HG03520 (cell line): ENCODE results near the gene MMP21.

Experiments
- ATAC-seq: cut with Tn5 transposase; IDR thresholded peaks from one replicate; pipeline ENCODE4 v1.9.1; 2021; ENCODE audit warnings: mild to moderate bottlenecking, moderate library complexity; ENCODE audit not compliant: unreplicated experiment

MMP21 gene, protein sequence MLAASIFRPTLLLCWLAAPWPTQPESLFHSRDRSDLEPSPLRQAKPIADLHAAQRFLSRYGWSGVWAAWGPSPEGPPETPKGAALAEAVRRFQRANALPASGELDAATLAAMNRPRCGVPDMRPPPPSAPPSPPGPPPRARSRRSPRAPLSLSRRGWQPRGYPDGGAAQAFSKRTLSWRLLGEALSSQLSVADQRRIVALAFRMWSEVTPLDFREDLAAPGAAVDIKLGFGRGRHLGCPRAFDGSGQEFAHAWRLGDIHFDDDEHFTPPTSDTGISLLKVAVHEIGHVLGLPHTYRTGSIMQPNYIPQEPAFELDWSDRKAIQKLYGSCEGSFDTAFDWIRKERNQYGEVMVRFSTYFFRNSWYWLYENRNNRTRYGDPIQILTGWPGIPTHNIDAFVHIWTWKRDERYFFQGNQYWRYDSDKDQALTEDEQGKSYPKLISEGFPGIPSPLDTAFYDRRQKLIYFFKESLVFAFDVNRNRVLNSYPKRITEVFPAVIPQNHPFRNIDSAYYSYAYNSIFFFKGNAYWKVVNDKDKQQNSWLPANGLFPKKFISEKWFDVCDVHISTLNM

DNA sequence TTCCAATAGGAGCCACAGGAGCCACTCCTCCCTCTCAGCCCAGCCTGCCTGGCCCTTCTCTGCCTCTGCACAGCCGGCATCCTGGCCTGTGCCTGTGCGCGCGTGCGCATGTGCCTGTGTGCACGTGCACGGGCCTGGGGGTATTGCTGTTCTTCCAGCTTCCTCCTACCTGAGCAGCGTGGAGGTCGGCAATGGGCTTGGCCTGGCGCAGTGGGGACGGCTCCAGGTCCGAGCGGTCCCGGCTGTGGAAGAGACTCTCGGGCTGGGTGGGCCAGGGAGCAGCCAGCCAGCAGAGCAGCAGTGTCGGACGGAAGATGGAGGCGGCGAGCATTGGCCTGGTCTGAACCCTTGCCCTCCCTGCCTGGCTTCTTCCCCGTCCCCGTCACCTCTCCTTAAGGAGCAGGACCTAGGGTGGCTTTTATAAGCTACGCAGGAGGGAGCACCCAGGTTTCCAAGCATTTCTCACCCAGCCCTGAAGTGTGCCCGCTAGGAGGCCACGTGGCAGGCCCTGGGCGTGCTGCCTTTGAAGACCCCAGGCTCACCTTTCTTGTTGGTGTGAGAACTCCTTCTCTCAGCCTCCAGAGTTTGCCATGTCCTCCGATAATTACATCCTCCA lies at the start of gene MMP21:
TSS of gene MMP21 (minus strand) at position 331 of the 616 bp plus-strand sequence. CDS start at position 331, 0 bp downstream.
- ATAC-seq: no peak

DNA sequence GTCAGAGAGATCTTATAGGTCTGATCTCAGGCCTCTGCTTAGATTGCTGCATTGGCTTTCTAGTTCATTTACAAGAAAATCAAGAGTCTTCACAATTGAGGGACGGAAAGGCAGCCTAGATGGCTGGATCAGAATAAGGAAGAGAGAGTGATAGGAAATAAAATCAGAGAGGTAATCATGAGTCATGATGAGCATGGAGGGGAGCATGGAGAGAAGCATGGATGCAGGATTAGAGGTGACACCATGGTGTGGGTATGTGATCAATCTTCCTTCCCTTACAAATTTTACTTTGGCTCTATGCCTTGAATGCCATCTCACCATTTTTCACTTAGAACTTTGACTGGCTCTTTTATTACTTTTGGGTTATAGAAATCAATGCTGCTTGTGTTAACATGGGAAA lies 49.1 kb upstream of the MMP21 start:
- ATAC-seq: no peak

GRCh38 chr10:125823663-125824251 lies 48.1 kb upstream of the MMP21 start:
- ATAC-seq: no peak

- ATAC-seq: peak; percentile 72
These were observed 47.4 kb upstream of the MMP21 start, which contains the start of the genes BCCIP and UROS for GRCh38 chr10:125822878-125823662. Gene BCCIP (plus strand): TSS chr10:125823546. CDS start chr10:125823558, 12 bp downstream. Gene UROS (minus strand): TSS chr10:125823258. CDS start chr10:125816499, 6,759 bp downstream.

GRCh38 chr10:125820701-125821100 lies 45.1 kb upstream of the MMP21 start:
- ATAC-seq: peak; percentile 55

DNA sequence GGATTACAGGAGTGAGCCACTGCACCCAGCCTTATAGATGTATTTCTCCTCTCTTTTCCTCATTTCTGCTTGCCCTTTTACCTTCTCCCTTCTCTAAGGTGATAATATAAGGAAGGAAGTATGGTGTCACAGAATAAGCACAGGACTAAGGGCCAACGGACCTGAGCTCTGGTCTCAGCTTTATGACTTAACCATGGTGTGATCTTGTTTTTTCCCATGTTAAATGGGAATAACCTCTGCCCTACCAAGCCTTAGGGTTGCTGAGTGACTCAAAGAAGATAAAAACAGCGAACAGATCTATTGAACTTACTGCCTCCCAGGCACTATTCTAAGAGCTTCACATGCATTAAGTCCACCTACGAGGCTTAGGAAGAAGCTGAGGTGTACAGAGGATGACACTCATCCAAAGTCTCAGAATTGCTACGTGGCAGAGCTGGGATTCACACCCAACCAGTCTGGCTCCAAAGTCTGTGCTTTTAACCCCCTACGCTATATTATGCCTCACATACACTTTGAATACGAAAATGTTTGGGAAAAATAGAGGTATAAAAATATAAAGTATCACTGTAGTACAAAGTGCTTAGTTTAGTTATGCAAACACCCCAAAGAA lies 41.8 kb upstream of the MMP21 start:
- no peak for ATAC-seq

DNA sequence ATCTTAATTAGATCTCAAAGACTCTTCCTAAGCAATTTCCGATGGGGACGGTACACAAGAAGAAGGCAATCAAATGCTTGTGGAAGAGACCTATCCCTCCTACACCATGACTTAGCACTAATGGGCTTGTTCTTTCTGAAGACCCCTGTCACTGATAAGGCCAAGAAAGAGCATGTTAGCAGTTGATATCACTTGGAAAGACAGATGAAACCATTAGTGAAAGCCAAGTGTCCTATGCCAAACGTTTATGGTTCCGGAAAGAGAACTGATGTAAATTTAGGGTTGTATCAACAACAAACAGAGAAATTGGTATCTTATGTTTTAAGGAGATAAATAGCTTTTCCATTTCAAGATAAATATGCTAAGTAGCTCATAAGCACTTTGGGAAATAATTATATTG lies 40.9 kb upstream of the MMP21 start:
- ATAC-seq: no peak

DNA sequence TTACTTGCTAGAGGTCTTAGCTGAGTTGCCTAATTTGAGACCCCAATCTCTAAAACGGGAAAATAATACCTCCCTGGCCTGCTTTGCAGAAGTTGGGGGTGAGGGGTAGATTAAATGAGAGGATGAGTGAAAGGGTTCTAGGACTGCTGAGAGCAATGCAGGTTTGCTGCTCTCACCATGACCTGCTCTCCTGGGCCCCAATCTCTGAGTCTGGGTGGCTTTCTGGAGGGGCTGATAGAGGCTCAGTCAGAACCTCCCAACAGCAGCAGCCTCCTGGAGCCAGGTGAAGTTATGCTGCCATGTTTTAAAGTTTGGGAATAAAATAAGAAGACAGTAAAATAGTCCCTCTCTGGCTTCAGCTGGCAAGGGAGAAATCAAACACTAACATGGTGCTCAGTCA lies 40.1 kb upstream of the MMP21 start:
- no peak for ATAC-seq

DNA sequence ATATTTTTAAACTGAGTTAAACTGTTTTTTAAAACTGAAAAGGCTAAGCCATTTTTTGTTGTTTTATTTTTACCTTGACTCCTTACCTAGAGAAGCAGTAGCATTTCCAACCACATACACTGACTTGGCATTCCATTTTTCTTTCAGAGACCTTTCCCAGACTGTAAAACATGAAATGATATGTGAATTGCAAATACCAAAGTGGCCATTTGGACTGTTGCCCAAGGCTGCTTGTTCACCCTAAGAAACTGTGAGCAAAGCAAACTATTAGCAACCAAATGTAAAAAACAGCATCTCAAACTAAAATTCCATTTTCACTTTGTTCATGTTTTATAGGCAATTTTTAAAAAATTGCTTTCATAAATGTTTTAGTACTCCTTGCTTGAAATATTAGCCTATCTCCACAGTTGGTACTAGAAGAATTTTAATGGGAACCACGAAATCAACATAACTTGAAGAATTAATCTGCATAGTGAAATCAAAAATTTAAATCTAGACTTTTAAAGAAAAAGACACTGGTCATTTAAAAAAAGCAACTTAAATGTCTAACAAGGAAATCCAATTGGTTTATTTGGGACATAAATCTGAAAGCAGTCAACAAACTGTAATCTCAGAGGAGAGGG lies 36.6 kb upstream of the MMP21 start:
- no peak for ATAC-seq

DNA sequence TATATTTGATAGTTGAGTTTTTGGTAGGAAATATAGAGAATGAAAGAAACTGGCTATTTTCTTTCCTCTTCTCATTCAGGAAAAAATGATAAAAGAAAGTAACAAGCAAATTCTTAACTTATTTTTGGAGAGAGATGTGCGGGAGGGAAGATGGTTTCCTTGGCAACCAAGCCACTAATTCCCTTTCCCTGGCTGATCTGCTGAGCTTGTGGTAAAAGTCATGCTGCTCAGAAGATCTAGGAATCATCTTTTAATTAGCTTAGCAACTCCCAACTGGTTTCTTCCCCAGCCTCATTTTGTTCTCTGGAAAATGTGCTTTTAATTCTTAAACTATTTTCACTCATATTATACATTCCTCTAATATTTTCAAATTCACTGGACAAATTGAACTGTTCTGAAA lies 35.6 kb upstream of the MMP21 start:
- no peak for ATAC-seq

- ATAC-seq: no peak
These were observed 32.4 kb upstream of the MMP21 start for GRCh38 chr10:125808047-125808446.

DNA sequence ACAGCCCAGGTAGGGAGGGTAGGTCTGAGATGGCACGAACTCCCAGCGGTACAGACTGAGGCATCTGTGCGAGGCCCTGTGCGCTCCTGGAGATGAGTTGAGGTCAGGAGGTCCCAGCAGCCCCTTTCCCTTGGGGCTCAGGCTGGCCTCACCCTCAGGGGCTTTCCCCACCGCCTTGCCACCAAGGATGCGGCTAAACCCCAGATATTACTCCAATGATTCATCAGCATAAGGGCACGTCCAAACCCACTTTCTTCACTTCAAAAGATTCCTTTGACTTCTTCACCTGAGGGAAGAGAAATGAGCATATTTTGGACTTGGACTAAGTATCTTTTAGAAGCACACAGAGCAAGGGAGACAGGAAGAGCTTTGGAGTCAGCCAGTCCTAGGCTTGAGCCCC lies 27.1 kb upstream of the MMP21 start:
- no peak for ATAC-seq

DNA sequence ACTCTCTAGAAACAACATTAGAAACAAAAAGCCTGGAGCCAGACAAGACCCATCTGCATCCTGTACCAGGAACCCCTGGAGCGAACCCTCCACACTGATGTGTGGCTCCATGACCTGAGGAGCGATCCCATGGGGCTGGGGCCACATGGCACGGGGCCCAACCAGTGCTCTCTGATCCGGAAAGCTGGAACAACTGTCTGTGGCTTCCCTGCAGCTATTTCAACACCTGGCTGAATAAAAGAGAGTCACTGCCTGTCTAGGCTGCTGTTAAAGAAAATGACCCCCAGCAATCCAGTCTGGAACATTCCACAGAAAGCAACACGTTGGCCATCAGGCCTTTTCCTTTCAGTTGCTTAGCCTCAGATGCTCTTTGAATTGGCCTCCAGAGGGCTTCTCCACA lies 26.5 kb upstream of the MMP21 start:
- ATAC-seq: no peak

GRCh38 chr10:125801574-125801973 lies 26.0 kb upstream of the MMP21 start:
- ATAC-seq: no peak

DNA sequence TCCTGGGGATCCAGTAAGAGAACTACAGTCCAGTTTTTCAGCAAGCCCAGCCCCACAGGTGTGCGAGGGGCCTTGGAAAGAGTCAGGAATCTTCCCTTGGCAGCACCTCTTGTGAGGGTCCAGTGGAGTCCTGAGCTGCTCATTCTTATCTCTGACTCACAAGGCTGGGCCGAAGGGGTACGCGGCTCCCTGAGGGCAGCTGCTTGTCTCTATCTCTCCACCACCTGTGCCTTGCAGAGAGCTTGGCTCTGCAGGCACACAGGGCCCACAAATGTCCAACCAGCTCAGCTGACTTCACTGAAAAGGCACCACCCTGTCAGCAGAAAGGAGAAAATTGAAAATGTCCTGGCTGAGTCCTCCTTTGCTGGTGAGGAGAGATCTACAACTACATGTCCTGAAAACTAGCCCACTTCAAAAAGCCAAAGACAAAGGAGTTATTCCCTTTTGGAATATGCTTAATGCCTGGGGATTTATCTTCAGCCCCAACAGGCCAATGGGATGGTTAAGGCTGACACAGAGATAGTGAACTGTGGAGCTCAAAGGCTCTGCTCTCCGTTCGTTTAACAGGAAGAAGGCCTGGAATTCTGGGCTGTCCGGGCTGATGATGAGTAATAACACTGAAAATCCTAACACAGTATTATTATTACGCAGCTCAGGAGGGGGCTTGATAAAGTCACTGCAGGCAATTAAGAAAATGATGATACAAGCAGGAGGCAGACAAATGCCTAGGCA lies 24.0 kb upstream of the MMP21 start:
- ATAC-seq: no peak

GRCh38 chr10:125797994-125798662 lies 22.5 kb upstream of the MMP21 start:
- ATAC-seq: no peak

DNA sequence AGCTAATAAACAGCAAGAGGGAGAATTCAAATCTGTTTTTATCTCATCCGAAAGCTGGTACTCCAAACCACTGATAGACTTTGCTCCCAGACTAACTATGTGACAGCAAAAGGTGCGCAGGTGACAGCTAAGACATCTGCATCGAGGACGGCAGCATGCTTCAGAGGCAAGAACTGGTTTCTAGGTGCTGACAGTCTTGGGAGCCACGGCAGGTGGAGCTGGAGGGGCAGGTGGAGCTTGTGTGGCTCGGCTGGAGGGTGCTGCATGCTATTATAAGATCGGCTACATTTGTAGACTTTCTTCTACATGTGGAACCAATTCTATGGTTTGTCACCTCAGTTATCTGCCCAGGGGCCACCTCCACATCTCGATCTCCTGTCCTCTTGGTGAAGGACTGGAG lies 21.8 kb upstream of the MMP21 start:
- ATAC-seq: no peak

DNA sequence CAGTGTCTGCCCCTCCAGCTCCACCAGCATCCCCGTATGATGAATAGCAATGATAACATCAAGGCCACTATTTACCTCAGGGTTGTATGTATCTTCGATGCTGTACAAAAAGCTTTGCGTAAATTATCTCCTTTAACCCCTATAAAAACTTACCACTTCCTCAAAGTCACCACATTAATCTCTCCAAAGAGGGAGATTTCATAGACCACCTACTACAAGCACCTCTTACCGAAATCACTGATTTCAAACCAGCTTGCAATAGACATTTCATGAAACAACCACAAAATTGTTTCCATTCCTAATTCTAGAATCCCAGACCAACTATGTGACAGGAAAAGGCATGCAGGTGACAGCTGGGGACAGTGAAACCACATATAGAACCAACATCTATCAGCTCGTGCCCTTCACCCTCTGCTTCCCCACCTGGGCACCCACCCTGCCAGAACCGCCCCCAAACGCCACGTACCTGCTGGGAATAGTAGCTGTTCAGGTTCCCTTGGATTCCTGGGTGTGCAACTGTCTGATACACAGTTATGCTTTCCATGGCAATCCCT lies 20.1 kb upstream of the MMP21 start:
- no peak for ATAC-seq
